Psoas muscle (tissue), 8 donors: Measurements from ENCODE around the gene CCDC192. TPM values are rescaled to one million over a fixed set of nuclear protein-coding genes. Genes with fewer than 3 reads are reported as not detected.

ENCODE experiments used
- ATAC-seq, 4 donors: fragments of 200-7000 bp; cut with Tn5 transposase; one replicate each; pipeline ENCODE4 v1.9.1; 2020; ENCODE audit warnings: moderate library complexity in 3 of 4, mild to moderate bottlenecking in 2 of 4
- DNase-seq, 2 donors: peaks; one replicate each; pipeline ENCODE4 v3.0.0-alpha.2; 2020
- H3K27ac ChIP-seq: fragments of 200-600 bp; one replicate; pipeline ENCODE4 v1.8.0; 2022
- H3K27me3 ChIP-seq, 3 donors: fragments of 200-600 bp in 1 of 3; one replicate each; pipeline versions ENCODE4 v1.6.1 to v1.8.0; 2013 to 2022; ENCODE audit warnings: low read length in 2 of 3, mild to moderate bottlenecking in 2 of 3, moderate library complexity in 1 of 3; ENCODE audit not compliant: insufficient read depth in 3 of 3
- H3K36me3 ChIP-seq, 2 donors: fragments of 200-600 bp in 1 of 2; one replicate each; pipeline versions ENCODE4 v1.6.1 to v1.8.0; 2013 to 2022; ENCODE audit warnings: low read depth in 1 of 2, mild to moderate bottlenecking in 1 of 2, moderate library complexity in 1 of 2; ENCODE audit not compliant: insufficient read depth in 1 of 2
- H3K4me1 ChIP-seq: fragments of 200-600 bp; one replicate; pipeline ENCODE4 v1.8.0; 2022
- H3K4me3 ChIP-seq: fragments of 200-600 bp; one replicate; pipeline ENCODE4 v1.8.0; 2022; ENCODE audit warnings: mild to moderate bottlenecking
- H3K9me3 ChIP-seq: fragments of 200-600 bp; one replicate; pipeline ENCODE4 v1.8.0; 2022
- CTCF ChIP-seq: fragments of 200-600 bp; IDR thresholded peaks from one replicate; pipeline ENCODE4 v1.8.0; 2022; ENCODE audit warnings: antibody characterized with exemption
- WGBS, 3 donors: extraction: QIAGEN DNeasy Blood & Tissue Kit; methylation state at CpG; one replicate each; pipeline versions ENCODE4 v1.1.6 to v1.1.7; 2013; 5-methylcytosine and 5-hydroxymethylcytosine counted together
- intact Hi-C, 2 donors: fragments of 100-400 bp; cut with DNase I; formaldehyde crosslinking; loops; one replicate each; pipeline versions ENCODE4 v1.11.0 to v1.14.2; 2022
- polyA plus RNA-seq, 3 donors: library from polyadenylated mRNA; stranded (reverse); fragments of 200-250 nt; gene quantifications; one replicate each; pipeline ENCODE4 v1.2.3, GENCODE V29; 2013
- total RNA-seq, 4 donors: library from RNA; stranded (reverse); fragmentation: NEBNext Ultra II Directional in 2 of 4; extraction: Animal tissue kit (Norgen Biotek cat#: 25700) in 2 of 4; gene quantifications; one replicate each; pipeline versions ENCODE4 v1.2.1 to v1.2.4, GENCODE V29; 2021 to 2023
- donor health status: healthy with polysubstance abuse.
- donor health status: DM: no; HTN: no; CAD: no; lungs with moderate emphysema.
- donor health status: Bipolar disorder and iron deficiency.
- donor health status: healthy.
- donor health status: DM: yes; HTN: yes; CAD: no.
- donor health status: DM: no; HTN: no; CAD: no.
- donor health status: DM: no; HTN: no; CAD: no.
- donor health status: DM: yes; HTN: yes; CAD: no.

Gene CCDC192
- total and polyA plus RNA-seq, 7 donors, result 0.12 to 1.2 (median 0.19) TPM; not detected in 4

GRCh38 chr5:127979475-127979874 is 276.3 kb downstream of the CCDC192 start:
- intact Hi-C loops, result no loop called here
- ATAC-seq (no peak), DNase-seq (no peak)
- no peaks in the 10 kb centered on the region for H3K27me3 ChIP-seq
- TF ChIP-seq CTCF, result no peak
- H3K9me3 ChIP-seq, result no peaks in the 10 kb centered on the region
- no peak overlapping the region for H3K27ac ChIP-seq
- no peaks in the 10 kb centered on the region for H3K36me3 ChIP-seq
- no peak overlapping the region for H3K4me3 ChIP-seq
- no peaks in the 10 kb centered on the region for H3K4me1 ChIP-seq

GRCh38 chr5:127980843-127981242 is 277.7 kb downstream of the CCDC192 start:
- Histone ChIP-seq H3K27me3 (no peaks in the 10 kb centered on the region), H3K4me1 (no peaks in the 10 kb centered on the region), H3K4me3 (no peak overlapping the region), H3K9me3 (no peaks in the 10 kb centered on the region), H3K36me3 (no peaks in the 10 kb centered on the region), H3K27ac (no peak overlapping the region)
- ATAC-seq, result no peak
- intact Hi-C loops, result no loop called here
- DNase-seq, result no peak
- no peak for TF ChIP-seq CTCF

- H3K27ac ChIP-seq, result no peak overlapping the region
- H3K27me3 ChIP-seq, result no peaks in the 10 kb centered on the region
- H3K36me3 ChIP-seq, result no peaks in the 10 kb centered on the region
- ATAC-seq (no peak), DNase-seq (no peak)
- intact Hi-C loops, result no loop called here
- no peaks in the 10 kb centered on the region for H3K9me3 ChIP-seq
- no peak overlapping the region for H3K4me3 ChIP-seq
- no peak for TF ChIP-seq CTCF
- H3K4me1 ChIP-seq, result no peaks in the 10 kb centered on the region
- WGBS, 3 donors, result 79 to 87% (median 82%) methylated on average over 4 of the region's 4 CpGs
Observed at GRCh38 chr5:127981498-127981897, 278.3 kb downstream of the CCDC192 start.

- intact Hi-C loops, result no loop called here
- WGBS, 3 donors, result 74 to 91% (median 86%) methylated on average over 7 of the region's 7 CpGs
- DNase-seq, result no peak
Observed at GRCh38 chr5:127985811-127986325, 282.7 kb downstream of the CCDC192 start.

More at GRCh38 chr5:127985811-127986325, 282.7 kb downstream of the CCDC192 start:
- Histone ChIP-seq H3K27ac (no peak overlapping the region), H3K4me3 (no peak overlapping the region), H3K9me3 (no peaks in the 10 kb centered on the region), H3K36me3 (no peaks in the 10 kb centered on the region), H3K4me1 (no peaks in the 10 kb centered on the region), H3K27me3 (no peaks in the 10 kb centered on the region)
- no peak for ATAC-seq
- no peak for TF ChIP-seq CTCF
